Right atrium auricular region (tissue), 2 donors: ENCODE data around the gene DLG1. TPM values are rescaled to one million over a fixed set of nuclear protein-coding genes. Genes with fewer than 3 reads are reported as not detected.

Experiments used
- DNase-seq: peaks from one replicate; pipeline ENCODE4 v3.0.0-alpha.2; 2019; ENCODE audit warnings: low spot score
- H3K27ac ChIP-seq, 2 donors: fragments of 200-600 bp; sonication (generic); 1 replicate in 1 of 2; 2 replicates in 1 of 2; pipeline ENCODE4 v1.5.1; 2016 to 2019
- H3K27me3 ChIP-seq, 2 donors: fragments of 200-600 bp; sonication (generic); one replicate each; pipeline versions ENCODE4 v1.5.1 to v1.6.0; 2017 to 2019
- H3K36me3 ChIP-seq: fragments of 200-600 bp; sonication (generic); one replicate; pipeline ENCODE4 v1.5.1; 2016
- H3K4me1 ChIP-seq, 2 donors: fragments of 200-600 bp; sonication (generic); one replicate each; pipeline versions ENCODE4 v1.5.1 to v1.6.0; 2017 to 2019
- H3K4me3 ChIP-seq, 2 donors: fragments of 200-600 bp; sonication (generic); 1 replicate in 1 of 2; 2 replicates in 1 of 2; pipeline ENCODE4 v1.5.1; 2017 to 2019; ENCODE audit warnings: mild to moderate bottlenecking in 1 of 2, moderate library complexity in 1 of 2
- H3K9me3 ChIP-seq, 2 donors: fragments of 200-600 bp; sonication (generic); one replicate each; pipeline ENCODE4 v1.5.1; 2019
- CTCF ChIP-seq, 2 donors: fragments of 200-600 bp; sonication (generic); IDR thresholded peaks; one replicate each; pipeline ENCODE4 v1.5.1; 2019; ENCODE audit warnings: antibody characterized with exemption in 2 of 2
- total RNA-seq, 2 donors: library from RNA; depleted of rRNA; stranded (reverse); fragments of >200 nt; gene quantifications; one replicate each; pipeline ENCODE4 v1.1.0, GENCODE V29; 2016

Gene DLG1
- total RNA-seq, 2 donors from 2014 or later, result 24.4 to 49.9 TPM

DNA sequence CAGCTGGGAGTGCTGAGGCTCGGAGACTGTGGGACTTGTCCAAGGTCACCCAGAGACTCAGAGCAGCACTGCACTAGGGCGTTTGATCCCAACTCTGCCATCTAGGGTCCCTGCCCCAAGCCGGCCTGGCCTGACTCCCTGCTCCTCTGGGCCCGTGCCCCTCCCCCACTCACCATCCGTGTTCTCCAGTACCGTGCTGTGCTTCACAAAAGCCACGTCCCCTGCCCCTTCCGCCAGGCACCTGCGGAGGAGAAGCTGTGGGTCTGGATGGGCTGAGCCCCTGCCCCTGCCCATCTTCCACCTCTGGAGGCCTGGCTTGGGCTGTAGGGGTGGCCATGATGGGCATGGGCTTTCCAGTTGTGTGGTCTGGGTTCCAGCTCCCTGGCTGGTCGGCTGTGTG, 277.2 kb downstream of the DLG1 start:
- no peak overlapping the region for H3K4me3 ChIP-seq
- no peak for DNase-seq
- TF ChIP-seq CTCF (IDR thresholded peaks at IDR 0.05), result no peak
- no peaks in the 10 kb centered on the region for H3K36me3 ChIP-seq
- no peaks in the 10 kb centered on the region for H3K9me3 ChIP-seq
- H3K4me1 ChIP-seq, result peaks cover 0 to 8% of the 10 kb centered on the region in 2 donors
- H3K27ac ChIP-seq, result no peak overlapping the region
- no peaks in the 10 kb centered on the region for H3K27me3 ChIP-seq

DNA sequence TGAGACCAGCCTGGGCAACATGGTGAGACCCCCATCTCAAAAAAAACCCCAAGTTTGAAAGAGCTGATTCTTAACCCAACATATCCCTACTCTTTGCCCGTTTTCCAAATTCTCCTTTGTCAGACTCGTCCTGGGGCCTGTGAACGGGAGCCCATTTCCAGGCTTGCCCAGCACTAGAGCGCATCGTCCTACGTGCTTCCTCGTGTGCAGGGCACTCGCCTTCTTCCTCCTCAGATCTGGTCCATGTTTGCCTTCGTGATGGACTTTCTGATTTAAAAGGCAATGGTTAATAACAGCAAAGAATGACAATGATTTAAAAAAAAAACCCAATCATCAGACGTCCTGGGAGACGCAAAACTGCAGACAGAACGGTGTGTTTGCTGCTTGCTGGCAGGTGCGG, 278.9 kb downstream of the DLG1 start:
- Histone ChIP-seq H3K4me1 (peaks cover 0 to 8% of the 10 kb centered on the region in 2 donors), H3K27ac (no peak overlapping the region), H3K27me3 (no peaks in the 10 kb centered on the region), H3K36me3 (no peaks in the 10 kb centered on the region), H3K9me3 (no peaks in the 10 kb centered on the region), H3K4me3 (no peak overlapping the region)
- no peak for DNase-seq
- no peak for TF ChIP-seq CTCF (IDR thresholded peaks at IDR 0.05)

- no peak for DNase-seq
- H3K9me3 ChIP-seq, result no peaks in the 10 kb centered on the region
Measured at GRCh38 chr3:197019021-197019420, 279.4 kb downstream of the DLG1 start.

GRCh38 chr3:197017003-197017402, 281.4 kb downstream of the DLG1 start:
- H3K4me1 ChIP-seq, result no peaks in the 10 kb centered on the region
- H3K4me3 ChIP-seq, result no peak overlapping the region
- no peaks in the 10 kb centered on the region for H3K9me3 ChIP-seq
- no peak for TF ChIP-seq CTCF (IDR thresholded peaks at IDR 0.05)
- no peak for DNase-seq
- no peaks in the 10 kb centered on the region for H3K27me3 ChIP-seq
- no peak overlapping the region for H3K27ac ChIP-seq
- H3K36me3 ChIP-seq, result no peaks in the 10 kb centered on the region

More at GRCh38 chr3:197019021-197019420, 279.4 kb downstream of the DLG1 start:
- Histone ChIP-seq H3K36me3 (no peaks in the 10 kb centered on the region), H3K27ac (no peak overlapping the region), H3K4me1 (peaks cover 0 to 8% of the 10 kb centered on the region in 2 donors), H3K27me3 (no peaks in the 10 kb centered on the region), H3K4me3 (no peak overlapping the region)
- no peak for TF ChIP-seq CTCF (IDR thresholded peaks at IDR 0.05)

GRCh38 chr3:197015790-197016736, 282.3 kb downstream of the DLG1 start:
- Histone ChIP-seq H3K4me3 (no peak overlapping the region), H3K27ac (no peak overlapping the region), H3K4me1 (no peaks in the 10 kb centered on the region), H3K36me3 (no peaks in the 10 kb centered on the region), H3K27me3 (no peaks in the 10 kb centered on the region), H3K9me3 (no peaks in the 10 kb centered on the region)
- no peak for DNase-seq
- TF ChIP-seq CTCF (IDR thresholded peaks at IDR 0.05), result no peak
